Choroid plexus epithelial cell (primary cell): ENCODE data around the gene GPRC5D.

Source experiments
- DNase-seq: peaks from one replicate; pipeline ENCODE4 v3.0.0-alpha.2; 2010; ENCODE audit warnings: low read depth
- H3K4me3 ChIP-seq: 2 replicates; pipeline ENCODE4 v1.5.1; 2011; ENCODE audit warnings: low read depth, mild to moderate bottlenecking, control low read depth, low read length, moderate library complexity
- TF ChIP-seq, protein P1 (sequence below): conservative IDR thresholded peaks from 2 replicates; pipeline ENCODE4 v1.5.1; 2011; ENCODE audit warnings: low read depth, mild to moderate bottlenecking, control low read depth, inconsistent platforms, low read length, moderate library complexity

The GPRC5D gene

DNA sequence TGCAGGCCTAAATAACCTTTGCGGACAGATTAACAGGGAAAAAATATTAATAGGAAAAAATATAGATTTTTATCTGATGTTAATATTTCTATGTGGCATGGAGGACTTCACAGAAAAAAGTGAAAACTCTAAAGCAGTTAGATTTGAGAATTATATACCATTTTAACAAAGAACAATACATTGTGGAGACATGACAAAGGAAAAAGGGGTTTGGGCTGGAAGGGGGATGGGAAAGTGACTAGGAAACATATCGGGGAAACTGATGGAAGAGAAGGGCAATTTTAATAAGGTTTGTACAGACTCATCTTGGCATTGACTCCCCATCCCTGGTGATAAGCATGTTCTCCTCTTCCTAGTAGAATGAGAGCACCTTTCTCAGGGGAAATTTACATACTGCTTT lies 21.0 kb upstream of the GPRC5D start:
- no peak for DNase-seq
- TF ChIP-seq, protein P1, sequence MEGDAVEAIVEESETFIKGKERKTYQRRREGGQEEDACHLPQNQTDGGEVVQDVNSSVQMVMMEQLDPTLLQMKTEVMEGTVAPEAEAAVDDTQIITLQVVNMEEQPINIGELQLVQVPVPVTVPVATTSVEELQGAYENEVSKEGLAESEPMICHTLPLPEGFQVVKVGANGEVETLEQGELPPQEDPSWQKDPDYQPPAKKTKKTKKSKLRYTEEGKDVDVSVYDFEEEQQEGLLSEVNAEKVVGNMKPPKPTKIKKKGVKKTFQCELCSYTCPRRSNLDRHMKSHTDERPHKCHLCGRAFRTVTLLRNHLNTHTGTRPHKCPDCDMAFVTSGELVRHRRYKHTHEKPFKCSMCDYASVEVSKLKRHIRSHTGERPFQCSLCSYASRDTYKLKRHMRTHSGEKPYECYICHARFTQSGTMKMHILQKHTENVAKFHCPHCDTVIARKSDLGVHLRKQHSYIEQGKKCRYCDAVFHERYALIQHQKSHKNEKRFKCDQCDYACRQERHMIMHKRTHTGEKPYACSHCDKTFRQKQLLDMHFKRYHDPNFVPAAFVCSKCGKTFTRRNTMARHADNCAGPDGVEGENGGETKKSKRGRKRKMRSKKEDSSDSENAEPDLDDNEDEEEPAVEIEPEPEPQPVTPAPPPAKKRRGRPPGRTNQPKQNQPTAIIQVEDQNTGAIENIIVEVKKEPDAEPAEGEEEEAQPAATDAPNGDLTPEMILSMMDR = no peak

GRCh38 chr12:12965836-12966235 lies 13.9 kb upstream of the GPRC5D start:
- TF ChIP-seq, protein P1 = no peak
- H3K4me3 ChIP-seq = no peak overlapping the region
- DNase-seq = no peak

More for the DNA sequence above, 21.0 kb upstream of the GPRC5D start:
- H3K4me3 ChIP-seq = no peak overlapping the region

DNA sequence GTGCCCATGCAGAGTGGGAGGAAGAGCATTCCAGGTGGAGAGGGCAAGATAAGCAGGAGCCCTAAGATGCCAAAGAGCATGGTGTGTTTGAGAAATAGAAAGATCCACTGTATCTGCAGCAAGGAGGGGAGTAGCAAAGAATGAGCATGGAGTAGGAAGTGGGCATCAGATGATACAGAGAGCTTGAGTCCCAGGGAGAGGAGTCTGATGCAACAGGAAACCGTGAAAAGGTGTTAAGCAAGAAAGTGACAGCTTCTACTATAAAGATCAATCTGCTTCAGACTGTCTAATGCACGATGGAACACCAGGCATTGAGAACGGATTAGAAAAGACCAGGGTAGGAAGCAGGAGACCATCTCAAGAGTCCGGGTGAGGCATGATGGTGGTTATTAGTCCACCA lies 12.3 kb upstream of the GPRC5D start:
- DNase-seq = no peak
- TF ChIP-seq, protein P1 = no peak
- H3K4me3 ChIP-seq = no peak overlapping the region

GRCh38 chr12:12960639-12961209 lies 8.8 kb upstream of the GPRC5D start:
- H3K4me3 ChIP-seq = no peak overlapping the region
- TF ChIP-seq, protein P1 = no peak
- no peak for DNase-seq

GRCh38 chr12:12958886-12959285 lies 6.9 kb upstream of the GPRC5D start:
- H3K4me3 ChIP-seq = no peak overlapping the region
- no peak for DNase-seq
- TF ChIP-seq, protein P1 = no peak

DNA sequence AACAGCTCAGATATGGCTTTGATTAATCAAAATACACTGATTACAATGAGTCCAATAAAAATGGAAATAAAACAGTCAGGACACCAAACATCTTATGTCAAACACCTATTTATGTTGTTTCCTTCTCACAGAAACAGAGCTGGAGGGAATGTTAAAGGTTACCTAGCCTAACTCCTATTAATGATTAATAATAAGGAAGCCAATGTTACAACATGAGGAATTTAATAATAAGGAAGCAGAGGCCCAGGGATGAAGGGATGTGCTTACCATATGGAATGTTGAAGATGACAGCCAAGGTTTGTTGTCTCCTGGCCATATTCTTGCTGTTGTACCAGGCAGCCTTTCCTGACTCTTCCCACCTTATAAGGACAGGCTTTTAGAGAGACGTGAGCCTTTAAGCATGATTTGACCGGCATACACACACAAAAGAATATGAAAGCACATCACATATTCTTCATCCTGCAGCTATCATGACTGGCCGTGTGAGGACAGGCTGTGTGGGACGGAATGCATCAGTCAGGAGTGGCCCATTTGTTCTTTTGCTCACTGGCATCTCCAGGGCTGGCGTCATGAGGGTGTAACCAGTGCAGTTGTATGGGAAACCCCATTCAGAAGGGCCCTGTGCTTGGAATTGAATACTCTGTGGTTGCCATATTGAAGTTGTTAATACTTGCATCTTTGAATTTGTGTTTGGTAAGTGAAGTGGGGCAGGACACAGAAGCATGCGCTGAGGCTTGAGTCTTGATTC lies 3.1 kb upstream of the GPRC5D start:
- DNase-seq = no peak
- TF ChIP-seq, protein P1 = no peak

DNA sequence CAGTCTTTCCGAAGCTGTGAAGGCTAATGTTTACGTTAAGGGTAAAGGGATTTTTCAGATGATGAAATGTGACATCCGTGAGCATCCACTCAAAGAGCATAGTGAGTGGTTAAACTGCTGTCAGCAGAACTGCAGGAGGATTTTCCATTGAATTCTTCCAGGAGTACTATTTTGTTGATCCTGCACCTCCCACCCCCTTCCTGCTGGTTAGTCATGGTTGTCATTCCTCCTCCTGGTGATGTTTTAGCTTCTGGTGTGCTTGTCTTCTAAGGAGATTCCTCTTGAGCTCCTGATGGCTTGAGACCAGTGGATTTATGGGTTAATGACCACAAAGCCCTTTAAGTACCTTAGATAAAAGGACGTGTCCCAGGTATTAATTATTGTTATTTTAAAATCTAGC lies 2.4 kb upstream of the GPRC5D start:
- DNase-seq = peak; percentile 29
- TF ChIP-seq, protein P1 = no peak

More for the DNA sequence above, 3.1 kb upstream of the GPRC5D start:
- no peak overlapping the region for H3K4me3 ChIP-seq

More for the DNA sequence above, 2.4 kb upstream of the GPRC5D start:
- H3K4me3 ChIP-seq = no peak overlapping the region
